H1 (cell line): ENCODE measurements around the gene TFCP2. TPM values are rescaled to one million over a fixed set of nuclear protein-coding genes. Genes with fewer than 3 reads are reported as not detected.

ENCODE experiments used
- CTCF ChIA-PET: fragments of 300-600 bp; sonication (Branson Sonifier 250); formaldehyde crosslinking; loops from one replicate; lab custom pipeline; 2021; ENCODE audit not compliant: partially characterized antibody; lab: Charles Lee
- POLR2A ChIA-PET: fragments of 300-600 bp; sonication (Branson Sonifier 250); formaldehyde crosslinking; loops from one replicate; lab custom pipeline; 2021; ENCODE audit warnings: inconsistent platforms; ENCODE audit not compliant: partially characterized antibody; lab: Charles Lee
- DNase-seq, 2 experiments: peaks; one replicate each; pipeline versions ENCODE4 v3.0.0 to v3.0.0-alpha.2; 2010 to 2022; ENCODE audit warnings: low spot score in 2 of 2, low read depth in 1 of 2, mixed read lengths in 1 of 2
- FAIRE-seq: peaks from 2 replicates; lab custom pipeline; 2011; peaks lifted over from hg19 to GRCh38; lab: Jason Lieb, UNC
- H2AFZ ChIP-seq: 2 replicates; pipeline ENCODE4 v1.8.1; 2012; ENCODE audit warnings: low read length, inconsistent platforms
- H2AK5ac ChIP-seq: 2 replicates; pipeline ENCODE4 v1.6.1; 2013; ENCODE audit warnings: low read depth, low read length
- H2BK120ac ChIP-seq: replicated peaks from 2 replicates; pipeline ENCODE3; 2013; ENCODE audit warnings: low read depth, low read length, inconsistent platforms
- H2BK12ac ChIP-seq: 2 replicates; pipeline ENCODE4 v1.6.1; 2013; ENCODE audit warnings: low read depth, low read length
- H2BK15ac ChIP-seq: 2 replicates; pipeline ENCODE4 v1.6.1; 2013; ENCODE audit warnings: low read length
- H2BK20ac ChIP-seq: 2 replicates; pipeline ENCODE4 v1.6.1; 2013; ENCODE audit warnings: low read length
- H2BK5ac ChIP-seq: 2 replicates; pipeline ENCODE4 v1.6.1; 2013; ENCODE audit warnings: low read depth, low read length
- H3K14ac ChIP-seq: 2 replicates; pipeline ENCODE4 v1.6.1; 2013; ENCODE audit warnings: inconsistent platforms; ENCODE audit not compliant: insufficient read length
- H3K18ac ChIP-seq: 2 replicates; pipeline ENCODE4 v1.6.1; 2013; ENCODE audit warnings: low read length; ENCODE audit errors: extremely low read depth
- H3K23ac ChIP-seq: 2 replicates; pipeline ENCODE4 v1.6.1; 2013; ENCODE audit warnings: inconsistent platforms; ENCODE audit not compliant: insufficient read length
- H3K23me2 ChIP-seq: 2 replicates; pipeline ENCODE4 v1.6.1; 2013; ENCODE audit warnings: low read depth, low read length
- H3K27ac ChIP-seq: 2 replicates; pipeline ENCODE4 v1.6.1; 2011; ENCODE audit warnings: low read depth, low read length, inconsistent platforms
- H3K27me3 ChIP-seq, 4 experiments: replicated peaks in 1 of 4; 1 replicate in 1 of 4; 2 replicates in 3 of 4; pipeline versions ENCODE4 v1.6.1 to v1.8.1; 2011 to 2013; ENCODE audit warnings: low read length in 3 of 4, mild to moderate bottlenecking in 3 of 4, inconsistent platforms in 2 of 4, mixed read lengths in 2 of 4, moderate library complexity in 1 of 4; ENCODE audit not compliant: control insufficient read depth in 3 of 4, insufficient read depth in 3 of 4; ENCODE audit errors: extremely low read depth in 1 of 4
- H3K36me3 ChIP-seq, 4 experiments: 2 replicates each; pipeline versions ENCODE4 v1.6.1 to v1.8.1; 2011 to 2013; ENCODE audit warnings: mild to moderate bottlenecking in 4 of 4, low read length in 3 of 4, moderate library complexity in 2 of 4, control low read depth in 1 of 4, inconsistent platforms in 1 of 4; ENCODE audit not compliant: insufficient read depth in 4 of 4, control insufficient read depth in 2 of 4
- H3K4ac ChIP-seq: replicated peaks from 2 replicates; pipeline ENCODE3; 2013; ENCODE audit warnings: low read length, low read depth, mixed read lengths, inconsistent platforms; ENCODE audit not compliant: insufficient read length
- H3K4me1 ChIP-seq, 4 experiments: replicated peaks in 1 of 4; 1 replicate in 1 of 4; 2 replicates in 3 of 4; pipeline versions ENCODE4 v1.6.1 to v1.8.1; 2011 to 2013; ENCODE audit warnings: low read length in 3 of 4, inconsistent platforms in 2 of 4, mixed read lengths in 1 of 4; ENCODE audit not compliant: insufficient read depth in 4 of 4, control insufficient read depth in 3 of 4
- H3K4me2 ChIP-seq, 2 experiments: 2 replicates each; pipeline versions ENCODE4 v1.6.1 to v1.8.1; 2011 to 2013; ENCODE audit warnings: low read depth in 2 of 2, low read length in 2 of 2, control low read depth in 1 of 2, inconsistent platforms in 1 of 2, mild to moderate bottlenecking in 1 of 2; ENCODE audit not compliant: insufficient read depth in 1 of 2
- H3K4me3 ChIP-seq, 4 experiments: fragments of 200-600, 300-600 bp in 1 of 4; sonication (generic), shearing (Covaris generic), sonication (Bioruptor Twin) in 1 of 4; 2 replicates each; pipeline versions ENCODE4 v1.5.1 to v1.8.1; 2011 to 2016; ENCODE audit warnings: low read length in 4 of 4, low read depth in 3 of 4, control low read depth in 2 of 4, inconsistent platforms in 2 of 4, mild to moderate bottlenecking in 2 of 4, mixed read lengths in 1 of 4, moderate library complexity in 1 of 4; ENCODE audit not compliant: insufficient read depth in 2 of 4; ENCODE audit errors: extremely low read depth in 1 of 4
- H3K56ac ChIP-seq: replicated peaks from 2 replicates; pipeline ENCODE3; 2013; ENCODE audit warnings: low read depth, mild to moderate bottlenecking, mixed read lengths, low read length, inconsistent platforms; ENCODE audit not compliant: insufficient read length
- H3K79me1 ChIP-seq: 2 replicates; pipeline ENCODE4 v1.6.1; 2013; ENCODE audit warnings: low read depth, low read length, control low read depth
- H3K79me2 ChIP-seq, 2 experiments: 2 replicates each; pipeline versions ENCODE4 v1.6.1 to v1.8.1; 2012 to 2013; ENCODE audit warnings: low read length in 2 of 2, mild to moderate bottlenecking in 2 of 2, inconsistent platforms in 1 of 2; ENCODE audit not compliant: insufficient read depth in 2 of 2, control insufficient read depth in 1 of 2
- H3K9ac ChIP-seq, 4 experiments: replicated peaks in 1 of 4; 1 replicate in 1 of 4; 2 replicates in 3 of 4; pipeline versions ENCODE4 v1.6.1 to v1.8.1; 2011 to 2013; ENCODE audit warnings: low read depth in 3 of 4, low read length in 3 of 4, control low read depth in 2 of 4, mild to moderate bottlenecking in 2 of 4, moderate library complexity in 2 of 4, inconsistent platforms in 1 of 4; ENCODE audit errors: extremely low read depth in 1 of 4
- H3K9me3 ChIP-seq, 2 experiments: 2 replicates each; pipeline versions ENCODE4 v1.6.1 to v1.8.1; 2012 to 2013; ENCODE audit warnings: mild to moderate bottlenecking in 2 of 2, moderate library complexity in 2 of 2, control low read depth in 1 of 2, inconsistent platforms in 1 of 2, low read depth in 1 of 2, low read length in 1 of 2, mixed read lengths in 1 of 2; ENCODE audit not compliant: insufficient read depth in 2 of 2
- H4K20me1 ChIP-seq, 2 experiments: replicated peaks in 1 of 2; 2 replicates each; pipeline versions ENCODE3 to v1.8.1; 2011 to 2013; ENCODE audit warnings: inconsistent platforms in 2 of 2, low read length in 2 of 2, mild to moderate bottlenecking in 1 of 2; ENCODE audit not compliant: insufficient read depth in 2 of 2, control insufficient read depth in 1 of 2
- H4K5ac ChIP-seq: 2 replicates; pipeline ENCODE4 v1.6.1; 2013; ENCODE audit warnings: low read length, low read depth, mixed read lengths, inconsistent platforms; ENCODE audit not compliant: insufficient read length
- H4K8ac ChIP-seq: 2 replicates; pipeline ENCODE4 v1.8.0; 2013; ENCODE audit warnings: mild to moderate bottlenecking, moderate library complexity, low read length, inconsistent platforms; ENCODE audit not compliant: insufficient read depth; ENCODE audit errors: extremely low read depth
- H4K91ac ChIP-seq: replicated peaks from 2 replicates; pipeline ENCODE3; 2013; ENCODE audit warnings: low read length, mixed read lengths, inconsistent platforms; ENCODE audit not compliant: insufficient read length
- ASH2L ChIP-seq: fragments of 200-600, 300-600 bp; sonication (generic); IDR thresholded peaks from one replicate; pipeline ENCODE4 v1.7.1; 2017; ENCODE audit warnings: low read length
- CHD2 ChIP-seq: IDR thresholded peaks from 2 replicates; pipeline ENCODE4 v1.6.1; 2012; ENCODE audit warnings: low read length, improper control_type of control experiment
- CREB1 ChIP-seq: IDR thresholded peaks from 2 replicates; pipeline ENCODE4 v1.6.1; 2012; ENCODE audit warnings: inconsistent platforms
- EGR1 ChIP-seq: IDR thresholded peaks from 2 replicates; pipeline ENCODE4 v1.6.1; 2011; ENCODE audit warnings: low read depth, low read length, borderline replicate concordance
- JUND ChIP-seq: IDR thresholded peaks from 2 replicates; pipeline ENCODE4 v1.6.1; 2011; ENCODE audit warnings: mild to moderate bottlenecking, improper control_type of control experiment, low read length
- SRF ChIP-seq: IDR thresholded peaks from 2 replicates; pipeline ENCODE4 v1.6.1; 2011; ENCODE audit warnings: mild to moderate bottlenecking, low read depth, low read length, moderate library complexity
- USF2 ChIP-seq: IDR thresholded peaks from 2 replicates; pipeline ENCODE4 v1.6.1; 2011; ENCODE audit warnings: low read length, improper control_type of control experiment
- WGBS, 2 experiments: shearing (Covaris generic) in 1 of 2; methylation state at CpG; one replicate each; pipeline versions ENCODE4 v1.1.6 to v1.1.7; 2013 to 2015; ENCODE audit warnings: low lambda C conversion rate in 2 of 2, mixed read lengths in 2 of 2, inconsistent platforms in 1 of 2, low coverage in 1 of 2, missing lambda C conversion rate in 1 of 2; ENCODE audit not compliant: insufficient replicate concordance in 2 of 2, insufficient coverage in 1 of 2, insufficient read length in 1 of 2; ENCODE audit errors: extremely low coverage in 1 of 2, missing lambda C conversion rate in 1 of 2; 5-methylcytosine and 5-hydroxymethylcytosine counted together
- polyA plus RNA-seq, 7 experiments: library from polyadenylated mRNA; depleted of rRNA in 3 of 7; stranded (reverse) in 5 of 7; unstranded in 2 of 7; fragments of >200 nt in 5 of 7; fragments of 200-250 nt in 2 of 7; gene quantifications; 1 replicate in 5 of 7; 2 replicates in 1 of 7; 4 replicates in 1 of 7; pipeline versions ENCODE4 v1.2.1 to v1.2.3, GENCODE V29; 2011 to 2013; ENCODE audit warnings: missing spikeins in 2 of 7, mixed read lengths in 2 of 7
- total RNA-seq: library from RNA; stranded (reverse); fragmentation: NEBNext Ultra II Directional; extraction: Animal tissue kit (Norgen Biotek cat#: 25700); gene quantifications from 2 replicates; pipeline ENCODE4 v1.2.1, GENCODE V29; 2021

TFCP2 gene
- total and polyA plus RNA-seq, 2 of the 8 experiments (the other 6 are each of a cell fraction or from before 2014, with no cell fraction given): 19.8 to 49.2 TPM

- H3K56ac ChIP-seq: no peak overlapping the region
- no peak overlapping the region for H3K23ac ChIP-seq
- no peak overlapping the region for H3K4me3 ChIP-seq
- H2BK20ac ChIP-seq: no peak overlapping the region
- no peak for FAIRE-seq
- H2BK5ac ChIP-seq: no peak overlapping the region
- H2AK5ac ChIP-seq: no peak overlapping the region
- no peak overlapping the region for H4K8ac ChIP-seq
- CTCF ChIA-PET: interaction anchor here (1.4 kb wide), 1 partner anchor 121 kb away, joined by 3 read pairs; no protein-coding TSS in a partner anchor
- H3K9me3 ChIP-seq: no peaks in the 10 kb centered on the region
- DNase-seq: no peak
- H3K9ac ChIP-seq: no peak overlapping the region
- no peaks in the 10 kb centered on the region for H3K4me1 ChIP-seq
- 92% methylated on average over 3 of the region's 5 CpGs; no CpG with 5 or more reads in 1 of the 2 experiments for WGBS, 2 experiments
- H3K23me2 ChIP-seq: no peaks in the 10 kb centered on the region
- no peak overlapping the region for H4K91ac ChIP-seq
- no peak overlapping the region for H3K4ac ChIP-seq
- H4K20me1 ChIP-seq: no peaks in the 10 kb centered on the region
- no peak for TF ChIP-seq CHD2
- no peak for TF ChIP-seq ASH2L
- no peak for TF ChIP-seq EGR1
- TF ChIP-seq SRF: no peak
- no peak for TF ChIP-seq USF2
- no peak for TF ChIP-seq CREB1
- no peak for TF ChIP-seq JUND
- TF ChIP-seq, all 59 proteins: peak for 0
- POLR2A ChIA-PET: interaction anchor here (0.6 to 1.7 kb wide), 4 partner anchors 49 to 117 kb away, joined by 3 to 5 read pairs (median 3); partner anchors contain the start of genes CSRNP2 and DAZAP2
- Histone ChIP-seq H3K36me3 (peaks cover 0 to 5% (median 0%) of the 10 kb centered on the region in 4 experiments; a peak in 1 of 8 replicates), H3K14ac (no peak overlapping the region), H3K4me2 (no peak overlapping the region), H4K5ac (no peak overlapping the region), H3K27me3 (no peaks in the 10 kb centered on the region), H3K27ac (no peak overlapping the region), H3K79me1 (no peaks in the 10 kb centered on the region), H2AFZ (no peak overlapping the region), H3K79me2 (peaks cover 0 to 6% of the 10 kb centered on the region in 2 experiments; a peak in 1 of 4 replicates), H2BK15ac (no peak overlapping the region), H2BK12ac (no peak overlapping the region), H2BK120ac (no peak overlapping the region), H3K18ac (no peak overlapping the region)
Observed at GRCh38 chr12:51131745-51132521, 41.0 kb downstream of the TFCP2 start.
